Heart left ventricle (tissue), 16 donors: ENCODE measurements around the gene BRIP1. TPM values are rescaled to one million over a fixed set of nuclear protein-coding genes. Genes with fewer than 3 reads are reported as not detected.

Experiments
- ATAC-seq, 4 donors: fragments of 200-7000 bp; cut with Tn5 transposase; one replicate each; pipeline ENCODE4 v1.9.1; 2020 to 2022; ENCODE audit warnings: moderate library complexity in 4 of 4, mild to moderate bottlenecking in 3 of 4, moderate number of reproducible peaks in 1 of 4
- DNase-seq, 5 donors: peaks; one replicate each; pipeline ENCODE4 v3.0.0-alpha.2; 2020
- H3K27ac ChIP-seq, 12 donors: fragments of 200-600 bp; sonication (generic) in 4 of 12; one replicate each; pipeline versions ENCODE4 v1.5.0 to v1.8.0; 2016 to 2022; ENCODE audit warnings: mild to moderate bottlenecking in 2 of 12
- H3K27me3 ChIP-seq, 9 donors: fragments of 200-600 bp; sonication (generic) in 2 of 9; one replicate each; pipeline versions ENCODE4 v1.5.1 to v1.8.0; 2016 to 2022; ENCODE audit warnings: mild to moderate bottlenecking in 3 of 9
- H3K36me3 ChIP-seq, 9 donors: fragments of 200-600 bp; sonication (generic) in 2 of 9; one replicate each; pipeline versions ENCODE4 v1.5.0 to v1.8.0; 2018 to 2022; ENCODE audit warnings: mild to moderate bottlenecking in 2 of 9
- H3K4me1 ChIP-seq, 12 donors: fragments of 200-600 bp; sonication (generic) in 4 of 12; one replicate each; pipeline versions ENCODE4 v1.5.0 to v1.8.0; 2016 to 2022; ENCODE audit warnings: mild to moderate bottlenecking in 3 of 12
- H3K4me3 ChIP-seq, 12 donors: fragments of 200-600 bp; sonication (generic) in 4 of 12; one replicate each; pipeline versions ENCODE4 v1.5.0 to v1.8.0; 2017 to 2022; ENCODE audit warnings: mild to moderate bottlenecking in 9 of 12, moderate library complexity in 4 of 12
- H3K9me3 ChIP-seq, 12 donors: fragments of 200-600 bp; sonication (generic) in 4 of 12; one replicate each; pipeline versions ENCODE4 v1.5.0 to v1.8.0; 2016 to 2022; ENCODE audit warnings: mild to moderate bottlenecking in 1 of 12
- POLR2A ChIP-seq, 2 donors: fragments of 450-650 bp; IDR thresholded peaks; one replicate each; pipeline ENCODE4 v1.6.1; 2017; ENCODE audit warnings: antibody characterized with exemption in 2 of 2, mild to moderate bottlenecking in 2 of 2, moderate library complexity in 2 of 2
- WGBS, 4 donors: extraction: QIAGEN DNeasy Blood & Tissue Kit in 2 of 4; methylation state at CpG; one replicate each; pipeline versions ENCODE4 v1.1.5 to v1.1.7; 2013 to 2018; 5-methylcytosine and 5-hydroxymethylcytosine counted together
- intact Hi-C, 10 donors: fragments of 100-400 bp; cut with DNase I; formaldehyde crosslinking; loops; one replicate each; pipeline versions ENCODE4 v1.11.1 to v1.14.2; 2022
- polyA plus RNA-seq, 2 donors: library from polyadenylated mRNA; stranded (reverse); fragments of 200-250 nt; gene quantifications; one replicate each; pipeline ENCODE4 v1.2.3, GENCODE V29; 2013
- total RNA-seq, 9 donors: library from RNA; depleted of rRNA in 2 of 9; stranded (reverse); fragments of >200 nt in 2 of 9; fragmentation: NEBNext Ultra II Directional in 3 of 9; extraction: Animal tissue kit (Norgen Biotek cat#: 25700) in 3 of 9; gene quantifications; one replicate each; pipeline versions ENCODE4 v1.1.0 to v1.2.4, GENCODE V29; 2016 to 2023
- TF ChIP-seq, protein P1 (sequence below), 12 donors: fragments of 200-600 bp; sonication (generic) in 4 of 12; IDR thresholded peaks; one replicate each; pipeline versions ENCODE4 v1.5.0 to v1.8.0; 2018 to 2022; ENCODE audit warnings: antibody characterized with exemption in 12 of 12, mild to moderate bottlenecking in 5 of 12
- donor health status: ischemic (EF 13 %, LVEDD 7.1; RV severe dilation, severe dysfunction).
- donor health status: healthy with polysubstance abuse.
- donor health status: DM: no; HTN: yes; CAD: no.
- donor health status: DM: no; HTN: no; CAD: no.
- donor health status: ischemic (EF 25% LVEDD 6.9; RV normal size, moderate dysfunction).
- donor health status: ischemic (EF 25% LVEDD 5.7; RV mildly dilated, moderate dysfunction).
- donor health status: healthy.
- donor health status: DM: yes; HTN: yes; CAD: no.
- donor health status: ischemic (EF 35%, LVEDD 5.7; RV mildly dilated, moderate dysfunction).
- donor health status: nonischemic (EF 11% LVEDD 7.7; RV severe dilation, severe dysfunction).
- donor health status: DM: yes; HTN: yes; CAD: no.
- donor health status: PGD.
- donor health status: ischemic (EF 29% LVEDD 5.4; RV normal size, mild dysfunction).
- donor health status: nonischemic (EF 23%, LVEDD 6.1; RV moderate dilation, normal function).

The BRIP1 gene
- total and polyA plus RNA-seq, 11 donors, result 0.04 to 2.2 (median 0.12) TPM; not detected in 3

GRCh38 chr17:61761827-61762226, 101.5 kb downstream of the BRIP1 start:
- H3K36me3 ChIP-seq, result no peaks in the 10 kb centered on the region
- WGBS, 4 donors, result 90 to 96% (median 95%) methylated on average over 2 of the region's 2 CpGs
- no peak overlapping the region for H3K4me3 ChIP-seq
- ATAC-seq, result no peak
- H3K27ac ChIP-seq, result no peak overlapping the region
- DNase-seq, result no peak
- no peaks in the 10 kb centered on the region for H3K27me3 ChIP-seq
- intact Hi-C loops, result no loop called here
- TF ChIP-seq, protein P1, sequence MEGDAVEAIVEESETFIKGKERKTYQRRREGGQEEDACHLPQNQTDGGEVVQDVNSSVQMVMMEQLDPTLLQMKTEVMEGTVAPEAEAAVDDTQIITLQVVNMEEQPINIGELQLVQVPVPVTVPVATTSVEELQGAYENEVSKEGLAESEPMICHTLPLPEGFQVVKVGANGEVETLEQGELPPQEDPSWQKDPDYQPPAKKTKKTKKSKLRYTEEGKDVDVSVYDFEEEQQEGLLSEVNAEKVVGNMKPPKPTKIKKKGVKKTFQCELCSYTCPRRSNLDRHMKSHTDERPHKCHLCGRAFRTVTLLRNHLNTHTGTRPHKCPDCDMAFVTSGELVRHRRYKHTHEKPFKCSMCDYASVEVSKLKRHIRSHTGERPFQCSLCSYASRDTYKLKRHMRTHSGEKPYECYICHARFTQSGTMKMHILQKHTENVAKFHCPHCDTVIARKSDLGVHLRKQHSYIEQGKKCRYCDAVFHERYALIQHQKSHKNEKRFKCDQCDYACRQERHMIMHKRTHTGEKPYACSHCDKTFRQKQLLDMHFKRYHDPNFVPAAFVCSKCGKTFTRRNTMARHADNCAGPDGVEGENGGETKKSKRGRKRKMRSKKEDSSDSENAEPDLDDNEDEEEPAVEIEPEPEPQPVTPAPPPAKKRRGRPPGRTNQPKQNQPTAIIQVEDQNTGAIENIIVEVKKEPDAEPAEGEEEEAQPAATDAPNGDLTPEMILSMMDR (IDR thresholded peaks at IDR 0.05), result no peak
- TF ChIP-seq POLR2A (IDR thresholded peaks at IDR 0.05), result no peak
- no peaks in the 10 kb centered on the region for H3K4me1 ChIP-seq
- peaks cover 0 to 27% (median 0%) of the 10 kb centered on the region in 12 donors for H3K9me3 ChIP-seq

DNA sequence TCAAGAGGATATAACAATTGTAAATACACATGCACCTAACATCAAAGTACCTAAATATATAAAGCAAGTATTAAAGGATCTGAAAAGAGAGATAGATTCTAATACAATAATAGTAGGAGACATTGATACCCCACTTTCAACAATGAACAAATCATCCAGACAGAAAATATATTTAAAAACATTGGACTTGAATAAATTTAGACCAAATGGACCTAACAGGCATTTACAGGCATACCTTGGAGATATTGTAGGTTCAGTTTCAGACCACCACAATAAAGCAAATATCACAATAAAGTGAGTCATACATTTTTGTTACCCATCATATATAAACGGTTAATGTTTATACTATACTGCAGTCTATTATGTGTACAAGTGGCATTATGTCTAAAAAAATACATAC, 104.0 kb downstream of the BRIP1 start:
- no peak for TF ChIP-seq POLR2A (IDR thresholded peaks at IDR 0.05)
- TF ChIP-seq, protein P1 (IDR thresholded peaks at IDR 0.05), result no peak
- H3K4me3 ChIP-seq, result no peak overlapping the region
- no peak for ATAC-seq
- H3K27ac ChIP-seq, result no peak overlapping the region
- no peaks in the 10 kb centered on the region for H3K4me1 ChIP-seq
- no peak for DNase-seq
- peaks cover 0 to 27% (median 0%) of the 10 kb centered on the region in 12 donors for H3K9me3 ChIP-seq
- WGBS, 4 donors, result 91 to 98% (median 96%) methylated on average over 1 of the region's 1 CpG
- intact Hi-C loops, result no loop called here
- H3K36me3 ChIP-seq, result no peaks in the 10 kb centered on the region
- no peaks in the 10 kb centered on the region for H3K27me3 ChIP-seq

DNA sequence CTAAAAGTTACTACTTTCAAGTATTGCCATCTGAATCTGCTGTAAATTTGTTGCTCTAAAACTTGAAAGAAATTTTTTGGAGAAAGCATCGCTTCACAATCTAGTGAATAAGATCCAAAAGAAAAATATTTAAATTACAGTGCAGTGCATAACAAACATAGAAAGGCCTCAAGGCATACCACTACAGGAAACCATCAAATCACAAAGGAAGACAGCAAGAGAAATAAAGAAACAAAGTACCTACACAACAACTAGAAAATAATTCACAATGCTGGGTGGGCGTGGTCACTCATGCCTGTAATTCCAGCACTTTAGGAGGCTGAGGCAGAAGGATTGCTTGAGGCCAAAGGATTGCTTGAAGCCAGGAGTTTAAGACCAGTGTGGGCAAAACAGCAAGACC, 104.9 kb downstream of the BRIP1 start:
- intact Hi-C loops, result no loop called here
- Histone ChIP-seq H3K27me3 (no peaks in the 10 kb centered on the region), H3K9me3 (peaks cover 0 to 27% (median 0%) of the 10 kb centered on the region in 12 donors), H3K36me3 (no peaks in the 10 kb centered on the region), H3K4me3 (no peak overlapping the region), H3K27ac (no peak overlapping the region), H3K4me1 (no peaks in the 10 kb centered on the region)
- no peak for TF ChIP-seq POLR2A (IDR thresholded peaks at IDR 0.05)
- TF ChIP-seq, protein P1 (IDR thresholded peaks at IDR 0.05), result no peak
- WGBS, 4 donors, result 95 to 97% (median 96%) methylated on average over 2 of the region's 2 CpGs
- ATAC-seq, result no peak
- no peak for DNase-seq

DNA sequence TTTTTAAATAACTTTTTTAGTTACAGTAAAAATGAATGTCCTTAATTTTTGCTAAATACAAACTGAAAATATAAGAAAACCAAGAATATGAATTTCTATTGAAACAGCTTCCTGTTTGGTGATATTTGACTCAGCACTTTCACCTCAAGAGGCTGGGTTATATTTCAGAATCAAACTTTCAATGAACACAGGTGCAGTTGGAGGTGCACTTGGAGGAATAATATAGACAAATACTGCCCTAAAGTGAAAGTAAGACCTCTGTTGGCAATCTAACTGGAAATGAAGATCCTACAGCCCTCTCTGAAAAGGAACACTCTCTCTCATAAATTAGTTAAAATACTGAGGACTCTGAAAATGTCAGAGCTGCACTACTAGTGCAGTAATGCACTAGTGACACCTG, 106.2 kb downstream of the BRIP1 start:
- Histone ChIP-seq H3K4me1 (no peaks in the 10 kb centered on the region), H3K27me3 (no peaks in the 10 kb centered on the region), H3K9me3 (peaks cover 0 to 22% (median 0%) of the 10 kb centered on the region in 12 donors), H3K36me3 (no peaks in the 10 kb centered on the region), H3K27ac (no peak overlapping the region), H3K4me3 (no peak overlapping the region)
- DNase-seq (no peak), ATAC-seq (no peak)
- TF ChIP-seq, protein P1 (IDR thresholded peaks at IDR 0.05), result no peak
- no peak for TF ChIP-seq POLR2A (IDR thresholded peaks at IDR 0.05)
- intact Hi-C loops, result no loop called here
